PC-9 (cell line): Measurements from ENCODE around the gene HOOK2. TPM values are rescaled to one million over a fixed set of nuclear protein-coding genes. Genes with fewer than 3 reads are reported as not detected.

ENCODE experiments used
- BruUV-seq: library from RNA; stranded (reverse); fragments of 400-500 nt; replicated peaks from 2 replicates; lab custom pipeline; 2021; lab: Mats Ljungman, UMichigan
- CTCF ChIA-PET: fragments of 300-600 bp; sonication (Branson Sonifier 250); formaldehyde crosslinking; loops from one replicate; lab custom pipeline; 2022; ENCODE audit warnings: antibody characterized with exemption; lab: Charles Lee
- POLR2A ChIA-PET: fragments of 300-600 bp; sonication (Branson Sonifier 250); formaldehyde crosslinking; loops from one replicate; lab custom pipeline; 2022; ENCODE audit warnings: antibody characterized with exemption; ENCODE audit not compliant: unreplicated experiment; lab: Charles Lee
- DNase-seq, 2 experiments: peaks; one replicate each; pipeline versions ENCODE4 v3.0.0 to v3.0.0-alpha.2; 2015 to 2022; ENCODE audit warnings: mixed read lengths in 1 of 2
- H2AFZ ChIP-seq: fragments of 200-600 bp; sonication (generic); 2 replicates; pipeline ENCODE4 v1.8.1; 2017; ENCODE audit warnings: antibody characterized with exemption
- H3F3A ChIP-seq: fragments of 200-600 bp; sonication (generic); 2 replicates; pipeline ENCODE4 v1.8.1; 2017; ENCODE audit warnings: antibody characterized with exemption, mild to moderate bottlenecking, low read depth; ENCODE audit not compliant: insufficient read depth
- H3K27ac ChIP-seq: fragments of 200-600 bp; sonication (generic); 2 replicates; pipeline ENCODE4 v1.6.1; 2016; ENCODE audit warnings: mixed run types
- H3K27me3 ChIP-seq: fragments of 200-600 bp; sonication (generic); 2 replicates; pipeline ENCODE4 v1.6.1; 2016; ENCODE audit warnings: low read depth, mixed run types; ENCODE audit not compliant: insufficient read depth
- H3K36me3 ChIP-seq: fragments of 200-600 bp; sonication (generic); 2 replicates; pipeline ENCODE4 v1.6.1; 2016; ENCODE audit warnings: low read depth, mixed run types
- H3K4me1 ChIP-seq: fragments of 200-600 bp; sonication (generic); replicated peaks from 2 replicates; pipeline ENCODE4 v1.6.1; 2016; ENCODE audit warnings: mixed run types; ENCODE audit not compliant: insufficient read depth
- H3K4me2 ChIP-seq: fragments of 200-600 bp; sonication (generic); 2 replicates; pipeline ENCODE4 v1.6.1; 2017; ENCODE audit warnings: mixed run types
- H3K4me3 ChIP-seq: fragments of 200-600 bp; sonication (generic); 2 replicates; pipeline ENCODE4 v1.6.1; 2016; ENCODE audit warnings: mixed run types
- H3K79me2 ChIP-seq: fragments of 200-600 bp; sonication (generic); 2 replicates; pipeline ENCODE4 v1.6.1; 2017; ENCODE audit warnings: low read depth, mixed run types
- H3K9me2 ChIP-seq: fragments of 200-600 bp; sonication (generic); 2 replicates; pipeline ENCODE4 v1.8.1; 2017; ENCODE audit warnings: mild to moderate bottlenecking; ENCODE audit not compliant: insufficient read depth
- H3K9me3 ChIP-seq: fragments of 200-600 bp; sonication (generic); 2 replicates; pipeline ENCODE4 v1.8.1; 2016; ENCODE audit warnings: low read depth; ENCODE audit not compliant: insufficient read depth
- H4K20me1 ChIP-seq: fragments of 200-600 bp; sonication (generic); 2 replicates; pipeline ENCODE4 v1.8.1; 2017; ENCODE audit not compliant: insufficient read depth
- EZH2 ChIP-seq: fragments of 200-600 bp; sonication (generic); IDR thresholded peaks from 2 replicates; pipeline ENCODE4 v1.8.0; 2017; ENCODE audit warnings: antibody characterized with exemption, low read depth
- intact Hi-C: fragments of 100-400 bp; cut with micrococcal nuclease; formaldehyde crosslinking; loops from one replicate; pipeline ENCODE4 v1.10.0; 2022; ENCODE audit not compliant: unreplicated experiment
- total RNA-seq: library from RNA; stranded (reverse); gene quantifications from 2 replicates; pipeline ENCODE4 v1.2.3, GENCODE V29; 2021
- TF ChIP-seq, protein P1 (sequence below): fragments of 200-600 bp; sonication (generic); conservative IDR thresholded peaks from 2 replicates; pipeline ENCODE4 v1.6.1; 2017; ENCODE audit warnings: mixed run types, antibody characterized with exemption, mild to moderate bottlenecking, moderate library complexity

HOOK2 gene
- total RNA-seq, 1 experiment from 2014 or later, result 109 TPM

GRCh38 chr19:12785431-12786031 lies 10.2 kb upstream of the HOOK2 start:
- H3K4me2 ChIP-seq, result peak overlapping the region; percentile 91
- H4K20me1 ChIP-seq, result no peaks in the 10 kb centered on the region
- DNase-seq, result peak in 1 of 2 experiments; percentile 44
- peaks cover 76% of the 10 kb centered on the region for H3F3A ChIP-seq
- no peaks in the 10 kb centered on the region for H3K36me3 ChIP-seq
- peak overlapping the region; percentile 86 for H3K27ac ChIP-seq
- intact Hi-C loops, result loop anchor here (5.0 to 10.0 kb wide), 2 partner anchors 377 to 1059 kb away; no protein-coding TSS in a partner anchor
- H3K9me2 ChIP-seq, result no peaks in the 10 kb centered on the region
- no peak overlapping the region for H2AFZ ChIP-seq
- POLR2A ChIA-PET, result no interaction called here
- peaks cover 33% of the 10 kb centered on the region for H3K79me2 ChIP-seq
- CTCF ChIA-PET, result no interaction called here
- H3K4me3 ChIP-seq, result peak overlapping the region; percentile 37; the same call in 1 of the 2 replicates
- H3K9me3 ChIP-seq, result no peaks in the 10 kb centered on the region
- H3K4me1 ChIP-seq, result peaks cover 78% of the 10 kb centered on the region
- H3K27me3 ChIP-seq, result no peaks in the 10 kb centered on the region
- BruUV-seq, result no TSS peak
- TF ChIP-seq EZH2, result no peak
- TF ChIP-seq, protein P1, sequence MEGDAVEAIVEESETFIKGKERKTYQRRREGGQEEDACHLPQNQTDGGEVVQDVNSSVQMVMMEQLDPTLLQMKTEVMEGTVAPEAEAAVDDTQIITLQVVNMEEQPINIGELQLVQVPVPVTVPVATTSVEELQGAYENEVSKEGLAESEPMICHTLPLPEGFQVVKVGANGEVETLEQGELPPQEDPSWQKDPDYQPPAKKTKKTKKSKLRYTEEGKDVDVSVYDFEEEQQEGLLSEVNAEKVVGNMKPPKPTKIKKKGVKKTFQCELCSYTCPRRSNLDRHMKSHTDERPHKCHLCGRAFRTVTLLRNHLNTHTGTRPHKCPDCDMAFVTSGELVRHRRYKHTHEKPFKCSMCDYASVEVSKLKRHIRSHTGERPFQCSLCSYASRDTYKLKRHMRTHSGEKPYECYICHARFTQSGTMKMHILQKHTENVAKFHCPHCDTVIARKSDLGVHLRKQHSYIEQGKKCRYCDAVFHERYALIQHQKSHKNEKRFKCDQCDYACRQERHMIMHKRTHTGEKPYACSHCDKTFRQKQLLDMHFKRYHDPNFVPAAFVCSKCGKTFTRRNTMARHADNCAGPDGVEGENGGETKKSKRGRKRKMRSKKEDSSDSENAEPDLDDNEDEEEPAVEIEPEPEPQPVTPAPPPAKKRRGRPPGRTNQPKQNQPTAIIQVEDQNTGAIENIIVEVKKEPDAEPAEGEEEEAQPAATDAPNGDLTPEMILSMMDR, result no peak

GRCh38 chr19:12784871-12785430 lies 9.6 kb upstream of the HOOK2 start:
- Histone ChIP-seq H2AFZ (no peak overlapping the region), H3K27me3 (no peaks in the 10 kb centered on the region), H3K36me3 (no peaks in the 10 kb centered on the region), H3K79me2 (peaks cover 36% of the 10 kb centered on the region), H3K9me2 (no peaks in the 10 kb centered on the region), H4K20me1 (no peaks in the 10 kb centered on the region), H3K9me3 (no peaks in the 10 kb centered on the region), H3K27ac (peak overlapping the region; percentile 86), H3F3A (peaks cover 73% of the 10 kb centered on the region), H3K4me1 (peaks cover 78% of the 10 kb centered on the region), H3K4me2 (peak overlapping the region; percentile 91), H3K4me3 (peak overlapping the region; percentile 1; the same call in 1 of the 2 replicates)
- DNase-seq, result peak in 1 of 2 experiments; percentile 33
- no TSS peak for BruUV-seq
- ChIA-PET CTCF (no interaction called here), POLR2A (no interaction called here)
- intact Hi-C loops, result loop anchor here (5.0 to 10.0 kb wide), 2 partner anchors 377 to 1060 kb away; no protein-coding TSS in a partner anchor
- no peak for TF ChIP-seq EZH2
- TF ChIP-seq, protein P1, result no peak

DNA sequence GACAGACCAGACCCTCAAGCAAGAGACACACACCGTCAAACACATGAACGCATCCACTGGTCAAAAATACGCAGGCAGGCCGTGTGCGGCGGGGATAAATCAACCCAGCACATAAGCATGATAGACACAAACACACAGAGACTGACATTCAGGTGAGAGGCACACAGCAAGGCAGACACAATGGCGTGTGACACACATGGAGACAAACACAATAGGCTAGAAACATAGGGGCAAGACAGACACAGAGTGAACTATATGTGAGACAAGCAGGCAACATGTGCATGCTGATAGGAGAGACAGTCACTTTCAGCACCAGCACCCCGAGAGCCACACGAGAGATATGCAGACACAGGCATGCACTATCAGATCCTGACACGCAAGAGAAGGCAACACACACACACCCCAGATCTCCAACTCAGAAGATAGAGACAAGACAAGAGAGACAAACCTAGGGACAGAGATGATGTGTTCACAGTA lies 9.1 kb upstream of the HOOK2 start:
- Histone ChIP-seq H3K27ac (peak overlapping the region; percentile 86), H3K9me2 (no peaks in the 10 kb centered on the region), H3F3A (peaks cover 78% of the 10 kb centered on the region), H3K27me3 (no peaks in the 10 kb centered on the region), H2AFZ (no peak overlapping the region), H3K4me2 (peak overlapping the region; percentile 91), H3K36me3 (no peaks in the 10 kb centered on the region), H3K4me1 (peaks cover 83% of the 10 kb centered on the region), H3K79me2 (peaks cover 41% of the 10 kb centered on the region), H4K20me1 (no peaks in the 10 kb centered on the region), H3K4me3 (peak overlapping the region; percentile 1; the same call in 1 of the 2 replicates), H3K9me3 (no peaks in the 10 kb centered on the region)
- intact Hi-C loops, result loop anchor here (10.0 kb wide), 1 partner anchor 1060 kb away; no protein-coding TSS in a partner anchor
- peak in 1 of 2 experiments; percentile 33 for DNase-seq
- no peak for TF ChIP-seq EZH2
- TF ChIP-seq, protein P1, result no peak
- BruUV-seq, result no TSS peak
- CTCF ChIA-PET, result no interaction called here
- POLR2A ChIA-PET, result interaction anchor here (0.5 kb wide), 1 partner anchor 88 kb away, joined by 3 read pairs; no protein-coding TSS in a partner anchor
